GM23248 (cell line): ENCODE results near the gene QRFP.

Source experiments
- EZH2 ChIP-seq: fragments of 200-600 bp; sonication (generic); IDR thresholded peaks from 2 replicates; pipeline ENCODE4 v1.6.1; 2018; ENCODE audit warnings: antibody characterized with exemption, mild to moderate bottlenecking; ENCODE audit not compliant: insufficient read depth, poor library complexity, severe bottlenecking
- EZH2phosphoT487 ChIP-seq: fragments of 200-600 bp; sonication (generic); IDR thresholded peaks from 2 replicates; pipeline ENCODE4 v1.6.1; 2018; ENCODE audit warnings: antibody characterized with exemption, moderate library complexity, mild to moderate bottlenecking, low read depth; ENCODE audit not compliant: insufficient read depth

GRCh38 chr9:130877300-130877699, 19.3 kb downstream of the QRFP start:
- TF ChIP-seq EZH2phosphoT487, result no peak
- no peak for TF ChIP-seq EZH2
